GM12875 (cell line): ENCODE data around the gene CREB5.

Experiments used
- H3K4me3 ChIP-seq: one replicate; pipeline ENCODE4 v1.5.1; 2011; ENCODE audit warnings: low read depth, low read length, control low read depth
- TF ChIP-seq, protein P1 (sequence below): IDR thresholded peaks from 2 replicates; pipeline ENCODE4 v1.5.1; 2011; ENCODE audit warnings: low read depth, mild to moderate bottlenecking, control low read depth, inconsistent platforms, low read length, moderate library complexity, borderline replicate concordance; ENCODE audit not compliant: insufficient read depth

The CREB5 gene

DNA sequence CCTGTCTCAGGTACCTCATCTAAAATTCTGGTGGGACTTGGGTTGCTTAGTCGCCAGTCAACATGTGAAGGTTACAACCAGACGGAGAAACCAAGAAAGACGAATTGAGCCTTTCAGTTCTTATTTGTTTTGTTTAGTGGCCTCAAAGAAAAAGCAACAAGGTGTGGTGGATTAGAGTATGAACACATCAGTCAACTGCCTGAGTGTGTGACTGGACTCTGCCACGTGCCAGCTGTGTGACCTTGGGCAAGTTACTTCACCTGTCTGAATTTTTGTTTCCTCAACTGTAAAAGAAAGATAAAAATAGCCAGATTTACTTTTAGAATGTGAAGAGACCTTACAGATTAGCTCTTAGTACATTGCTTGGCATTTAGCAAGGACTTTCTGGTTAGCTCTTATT is 259.2 kb downstream of the CREB5 start:
- TF ChIP-seq, protein P1, sequence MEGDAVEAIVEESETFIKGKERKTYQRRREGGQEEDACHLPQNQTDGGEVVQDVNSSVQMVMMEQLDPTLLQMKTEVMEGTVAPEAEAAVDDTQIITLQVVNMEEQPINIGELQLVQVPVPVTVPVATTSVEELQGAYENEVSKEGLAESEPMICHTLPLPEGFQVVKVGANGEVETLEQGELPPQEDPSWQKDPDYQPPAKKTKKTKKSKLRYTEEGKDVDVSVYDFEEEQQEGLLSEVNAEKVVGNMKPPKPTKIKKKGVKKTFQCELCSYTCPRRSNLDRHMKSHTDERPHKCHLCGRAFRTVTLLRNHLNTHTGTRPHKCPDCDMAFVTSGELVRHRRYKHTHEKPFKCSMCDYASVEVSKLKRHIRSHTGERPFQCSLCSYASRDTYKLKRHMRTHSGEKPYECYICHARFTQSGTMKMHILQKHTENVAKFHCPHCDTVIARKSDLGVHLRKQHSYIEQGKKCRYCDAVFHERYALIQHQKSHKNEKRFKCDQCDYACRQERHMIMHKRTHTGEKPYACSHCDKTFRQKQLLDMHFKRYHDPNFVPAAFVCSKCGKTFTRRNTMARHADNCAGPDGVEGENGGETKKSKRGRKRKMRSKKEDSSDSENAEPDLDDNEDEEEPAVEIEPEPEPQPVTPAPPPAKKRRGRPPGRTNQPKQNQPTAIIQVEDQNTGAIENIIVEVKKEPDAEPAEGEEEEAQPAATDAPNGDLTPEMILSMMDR, result no peak

GRCh38 chr7:28672397-28672797 is 260.1 kb downstream of the CREB5 start:
- TF ChIP-seq, protein P1, result no peak
- no peak overlapping the region for H3K4me3 ChIP-seq

More for the DNA sequence above, 259.2 kb downstream of the CREB5 start:
- H3K4me3 ChIP-seq, result no peak overlapping the region

- no peak overlapping the region for H3K4me3 ChIP-seq
- TF ChIP-seq, protein P1, result no peak
Observed at GRCh38 chr7:28674359-28674782, 262.1 kb downstream of the CREB5 start.

GRCh38 chr7:28675429-28675828 is 263.1 kb downstream of the CREB5 start:
- TF ChIP-seq, protein P1, result no peak
- no peak overlapping the region for H3K4me3 ChIP-seq

- TF ChIP-seq, protein P1, result no peak
- H3K4me3 ChIP-seq, result no peak overlapping the region
Observed at GRCh38 chr7:28677668-28678067, 265.4 kb downstream of the CREB5 start.

DNA sequence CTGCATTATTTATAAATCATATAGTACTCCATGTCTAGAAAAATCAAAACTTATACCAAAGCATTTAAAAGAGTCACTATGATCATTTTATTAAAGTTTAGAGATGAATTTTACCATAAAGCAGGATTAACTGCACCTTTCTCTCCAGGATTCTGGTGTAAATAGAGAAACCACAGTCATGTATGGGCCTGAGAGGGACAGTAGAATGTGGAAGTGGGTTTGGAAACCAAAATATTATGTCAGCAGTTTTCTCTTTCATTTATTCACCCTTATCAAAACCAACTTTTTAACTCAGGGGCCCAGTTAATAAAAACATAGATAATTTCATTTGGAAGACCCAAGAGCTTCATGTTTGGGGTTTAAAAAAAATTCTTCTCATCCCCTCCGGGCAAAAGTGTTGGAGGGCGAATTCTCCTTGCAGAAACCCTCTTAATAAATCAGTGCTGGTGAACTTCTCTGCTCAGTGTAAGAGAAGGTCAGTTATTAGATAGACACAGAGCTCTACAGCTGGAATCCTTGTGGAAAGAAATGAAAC is 266.2 kb downstream of the CREB5 start:
- H3K4me3 ChIP-seq, result no peak overlapping the region
- TF ChIP-seq, protein P1, result no peak

- TF ChIP-seq, protein P1, result no peak
- no peak overlapping the region for H3K4me3 ChIP-seq
Observed at GRCh38 chr7:28681693-28682310, 269.5 kb downstream of the CREB5 start.
